Ishikawa (cell line): ENCODE results near the gene YTHDF1.

Experiments used
- CEBPB ChIP-seq: IDR thresholded peaks from 2 replicates; pipeline ENCODE4 v1.6.1; 2012
- CREB1 ChIP-seq: IDR thresholded peaks from 2 replicates; pipeline ENCODE4 v1.6.1; 2012; ENCODE audit warnings: low read depth
- EGR1 ChIP-seq: IDR thresholded peaks from 2 replicates; pipeline ENCODE4 v1.6.1; 2012
- EP300 ChIP-seq: IDR thresholded peaks from 2 replicates; pipeline ENCODE4 v1.6.1; 2012; ENCODE audit warnings: borderline replicate concordance
- FOXM1 ChIP-seq: IDR thresholded peaks from 2 replicates; pipeline ENCODE4 v1.6.1; 2012; ENCODE audit warnings: low read depth, borderline replicate concordance
- NFIC ChIP-seq: IDR thresholded peaks from 2 replicates; pipeline ENCODE4 v1.6.1; 2012
- RAD21 ChIP-seq: IDR thresholded peaks from 2 replicates; pipeline ENCODE4 v1.6.1; 2012; ENCODE audit warnings: low read depth
- TAF1 ChIP-seq: IDR thresholded peaks from 2 replicates; pipeline ENCODE4 v1.6.1; 2012; ENCODE audit warnings: low read depth, mild to moderate bottlenecking
- TCF12 ChIP-seq: IDR thresholded peaks from 2 replicates; pipeline ENCODE4 v1.6.1; 2012; ENCODE audit warnings: low read depth
- TEAD4 ChIP-seq: IDR thresholded peaks from 2 replicates; pipeline ENCODE4 v1.6.1; 2012
- YY1 ChIP-seq: IDR thresholded peaks from 2 replicates; pipeline ENCODE4 v1.6.1; 2012; ENCODE audit warnings: low read depth
- ZBTB7A ChIP-seq: IDR thresholded peaks from 2 replicates; pipeline ENCODE4 v1.6.1; 2012; ENCODE audit warnings: low read depth
- TF ChIP-seq, protein P1 (sequence below): IDR thresholded peaks from 2 replicates; pipeline ENCODE4 v1.6.1; 2012
- TF ChIP-seq, protein P2 (sequence below): IDR thresholded peaks from 2 replicates; pipeline ENCODE4 v1.6.1; 2012; ENCODE audit warnings: low read depth, mild to moderate bottlenecking
- TF ChIP-seq, protein P3 (sequence below): IDR thresholded peaks from 2 replicates; pipeline ENCODE4 v1.6.1; 2012

The YTHDF1 gene

DNA sequence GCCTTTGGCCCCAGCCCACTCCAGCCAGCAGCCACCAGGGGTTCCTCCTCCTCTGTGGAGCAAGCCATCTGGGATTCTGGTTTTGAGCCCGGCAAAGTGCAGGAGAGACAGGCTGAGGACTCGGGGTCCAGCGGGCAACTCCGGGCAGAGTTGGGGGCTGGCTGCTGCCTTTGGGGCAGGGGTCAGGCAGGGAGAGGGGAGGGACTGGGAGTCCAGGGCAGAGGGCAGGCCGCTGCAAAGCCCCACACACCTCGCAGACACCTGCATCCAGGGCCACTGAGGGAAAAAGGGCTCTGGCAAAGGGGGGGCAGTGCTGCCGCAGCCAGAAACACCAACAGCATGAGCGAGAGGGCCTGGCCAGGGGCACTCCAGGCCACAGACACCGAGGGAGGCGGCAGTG, 28.5 kb upstream of the YTHDF1 start:
- TF ChIP-seq FOXM1 (no peak), EP300 (no peak), CREB1 (no peak), TCF12 (no peak), RAD21 (no peak), TEAD4 (no peak), YY1 (no peak), TAF1 (no peak), CEBPB (no peak), NFIC (no peak), EGR1 (no peak), ZBTB7A (no peak)
- TF ChIP-seq, protein P1, sequence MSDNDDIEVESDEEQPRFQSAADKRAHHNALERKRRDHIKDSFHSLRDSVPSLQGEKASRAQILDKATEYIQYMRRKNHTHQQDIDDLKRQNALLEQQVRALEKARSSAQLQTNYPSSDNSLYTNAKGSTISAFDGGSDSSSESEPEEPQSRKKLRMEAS: no peak
- TF ChIP-seq, protein P2, sequence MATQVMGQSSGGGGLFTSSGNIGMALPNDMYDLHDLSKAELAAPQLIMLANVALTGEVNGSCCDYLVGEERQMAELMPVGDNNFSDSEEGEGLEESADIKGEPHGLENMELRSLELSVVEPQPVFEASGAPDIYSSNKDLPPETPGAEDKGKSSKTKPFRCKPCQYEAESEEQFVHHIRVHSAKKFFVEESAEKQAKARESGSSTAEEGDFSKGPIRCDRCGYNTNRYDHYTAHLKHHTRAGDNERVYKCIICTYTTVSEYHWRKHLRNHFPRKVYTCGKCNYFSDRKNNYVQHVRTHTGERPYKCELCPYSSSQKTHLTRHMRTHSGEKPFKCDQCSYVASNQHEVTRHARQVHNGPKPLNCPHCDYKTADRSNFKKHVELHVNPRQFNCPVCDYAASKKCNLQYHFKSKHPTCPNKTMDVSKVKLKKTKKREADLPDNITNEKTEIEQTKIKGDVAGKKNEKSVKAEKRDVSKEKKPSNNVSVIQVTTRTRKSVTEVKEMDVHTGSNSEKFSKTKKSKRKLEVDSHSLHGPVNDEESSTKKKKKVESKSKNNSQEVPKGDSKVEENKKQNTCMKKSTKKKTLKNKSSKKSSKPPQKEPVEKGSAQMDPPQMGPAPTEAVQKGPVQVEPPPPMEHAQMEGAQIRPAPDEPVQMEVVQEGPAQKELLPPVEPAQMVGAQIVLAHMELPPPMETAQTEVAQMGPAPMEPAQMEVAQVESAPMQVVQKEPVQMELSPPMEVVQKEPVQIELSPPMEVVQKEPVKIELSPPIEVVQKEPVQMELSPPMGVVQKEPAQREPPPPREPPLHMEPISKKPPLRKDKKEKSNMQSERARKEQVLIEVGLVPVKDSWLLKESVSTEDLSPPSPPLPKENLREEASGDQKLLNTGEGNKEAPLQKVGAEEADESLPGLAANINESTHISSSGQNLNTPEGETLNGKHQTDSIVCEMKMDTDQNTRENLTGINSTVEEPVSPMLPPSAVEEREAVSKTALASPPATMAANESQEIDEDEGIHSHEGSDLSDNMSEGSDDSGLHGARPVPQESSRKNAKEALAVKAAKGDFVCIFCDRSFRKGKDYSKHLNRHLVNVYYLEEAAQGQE: no peak
- TF ChIP-seq, protein P3, sequence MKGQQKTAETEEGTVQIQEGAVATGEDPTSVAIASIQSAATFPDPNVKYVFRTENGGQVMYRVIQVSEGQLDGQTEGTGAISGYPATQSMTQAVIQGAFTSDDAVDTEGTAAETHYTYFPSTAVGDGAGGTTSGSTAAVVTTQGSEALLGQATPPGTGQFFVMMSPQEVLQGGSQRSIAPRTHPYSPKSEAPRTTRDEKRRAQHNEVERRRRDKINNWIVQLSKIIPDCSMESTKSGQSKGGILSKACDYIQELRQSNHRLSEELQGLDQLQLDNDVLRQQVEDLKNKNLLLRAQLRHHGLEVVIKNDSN: no peak

DNA sequence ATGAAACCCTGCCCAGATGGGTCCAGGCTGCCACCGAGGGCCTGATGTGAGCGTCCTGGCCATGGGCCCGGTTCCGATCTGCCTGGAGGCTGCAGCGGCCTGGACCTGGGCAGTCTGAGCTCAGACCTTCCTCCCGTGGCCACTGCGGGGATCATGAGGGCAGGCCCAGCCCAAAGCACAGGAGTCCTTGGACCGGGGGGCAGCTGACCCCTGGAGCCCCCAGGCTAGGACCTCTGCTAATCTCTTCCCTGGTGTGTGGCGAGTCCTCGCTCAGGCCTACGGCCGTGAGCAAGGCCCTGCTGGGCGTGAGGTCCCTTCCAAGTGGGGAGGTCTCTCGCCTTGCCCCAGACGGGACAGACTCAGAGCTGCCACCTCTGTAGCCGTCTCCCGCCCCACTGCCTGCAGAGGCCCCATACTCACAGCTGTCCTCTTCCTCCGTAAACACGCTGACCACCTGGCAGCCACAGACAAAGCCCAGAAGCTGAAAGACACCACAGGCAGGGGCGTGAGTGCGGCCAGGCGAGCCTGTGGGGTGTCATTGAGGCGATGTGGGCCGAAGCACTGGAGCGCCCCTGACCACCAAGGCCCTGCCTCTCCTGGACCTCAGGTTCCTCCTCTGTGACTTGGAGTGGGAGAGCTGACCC, 27.8 kb upstream of the YTHDF1 start:
- TF ChIP-seq EP300 (no peak), YY1 (no peak), TEAD4 (no peak), CREB1 (no peak), CEBPB (no peak), NFIC (no peak), TAF1 (no peak)
- TF ChIP-seq, protein P1: no peak
- TF ChIP-seq, protein P3: no peak

DNA sequence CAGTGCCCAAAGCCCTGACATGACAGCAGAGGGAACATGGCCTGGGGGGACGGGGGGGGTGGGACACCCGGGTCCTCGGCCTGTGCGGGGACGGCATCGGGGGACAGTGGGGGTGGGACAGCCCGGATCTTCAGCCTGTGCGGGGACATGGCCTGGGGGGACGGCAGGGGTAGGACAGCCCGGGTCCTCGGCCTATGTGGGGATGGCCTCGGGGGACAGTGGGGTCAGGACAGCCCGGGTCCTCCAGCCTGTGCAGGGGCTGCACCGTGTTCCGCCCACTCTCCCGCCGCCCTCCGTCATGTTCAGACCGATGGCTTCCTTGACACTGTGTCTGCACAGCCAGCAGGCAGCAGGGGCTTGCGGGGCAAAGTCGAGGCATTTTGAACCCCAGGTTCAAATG, 26.8 kb upstream of the YTHDF1 start:
- TF ChIP-seq TEAD4: no peak
- TF ChIP-seq, protein P1: no peak
- no peak for TF ChIP-seq ZBTB7A
- no peak for TF ChIP-seq TCF12
- TF ChIP-seq EGR1: no peak
- TF ChIP-seq RAD21: no peak
- TF ChIP-seq TAF1: no peak
- TF ChIP-seq, protein P2: no peak

DNA sequence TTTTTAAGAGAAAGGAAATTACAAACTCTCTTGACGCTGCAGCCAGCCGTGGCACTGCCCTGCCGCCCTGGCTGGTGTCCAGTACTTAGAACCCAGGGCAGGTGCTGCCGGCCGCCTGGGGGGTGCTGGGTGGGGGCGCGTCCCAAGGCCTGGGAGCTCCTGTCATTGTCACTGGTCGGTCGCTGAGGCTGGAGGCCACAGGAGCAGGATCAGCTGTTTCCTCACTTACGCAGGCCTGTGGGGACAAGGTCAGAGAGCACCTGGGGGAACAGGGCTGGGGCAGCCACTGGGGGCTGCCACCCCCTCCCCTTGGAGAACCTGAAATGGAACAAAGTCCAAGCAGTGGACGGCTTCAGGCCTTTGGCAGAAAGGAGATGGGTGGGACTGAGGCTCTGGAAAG, 25.3 kb upstream of the YTHDF1 start:
- TF ChIP-seq, protein P3: no peak
- TF ChIP-seq RAD21 (no peak), TEAD4 (no peak), EGR1 (no peak), TAF1 (no peak), TCF12 (no peak), NFIC (no peak), CREB1 (no peak), FOXM1 (no peak), YY1 (no peak)

DNA sequence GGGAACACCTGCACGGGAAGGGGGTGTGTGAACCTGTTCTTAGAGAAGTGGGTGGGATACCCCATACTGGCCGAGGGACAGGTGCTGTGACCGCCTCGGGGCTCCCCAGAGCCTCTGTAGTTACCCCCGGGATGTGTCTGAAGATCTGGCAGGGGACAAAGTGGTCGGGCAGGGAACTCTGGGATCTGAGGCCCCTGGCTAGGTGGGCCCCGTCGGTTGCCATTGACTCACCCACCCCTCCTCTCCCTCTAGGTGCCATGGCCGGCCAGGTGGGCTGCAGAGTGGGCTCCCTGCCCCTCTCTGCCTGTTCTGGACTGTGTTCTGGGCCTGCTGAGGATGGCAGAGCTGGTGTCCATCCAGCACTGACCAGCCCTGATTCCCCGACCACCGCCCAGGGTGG, 24.1 kb upstream of the YTHDF1 start:
- TF ChIP-seq NFIC (no peak), CEBPB (no peak), TCF12 (no peak), RAD21 (no peak), EGR1 (no peak), CREB1 (no peak), TAF1 (no peak), ZBTB7A (no peak), FOXM1 (no peak), YY1 (no peak), EP300 (no peak)
- TF ChIP-seq, protein P1: no peak
- TF ChIP-seq, protein P2: no peak
